Trophoblast cell (in vitro differentiated cells and primary cell): Measurements from ENCODE around the gene CEP85.

Experiments
- DNase-seq, 2 donors: peaks; one replicate each; pipeline ENCODE4 v3.0.0-alpha.2; 2016
- H2AFZ ChIP-seq: 2 replicates; pipeline ENCODE4 v1.6.1; 2013; ENCODE audit warnings: low read length, moderate library complexity, mild to moderate bottlenecking; ENCODE audit not compliant: insufficient read depth, poor library complexity
- H2AK5ac ChIP-seq: 2 replicates; pipeline ENCODE4 v1.6.1; 2013; ENCODE audit warnings: mild to moderate bottlenecking, low read length
- H2BK120ac ChIP-seq: 2 replicates; pipeline ENCODE4 v1.6.1; 2013; ENCODE audit warnings: low read length, mild to moderate bottlenecking, moderate library complexity; ENCODE audit not compliant: insufficient read depth, poor library complexity
- H2BK12ac ChIP-seq: 2 replicates; pipeline ENCODE4 v1.6.1; 2013; ENCODE audit warnings: mild to moderate bottlenecking, low read length, moderate library complexity
- H2BK5ac ChIP-seq: 2 replicates; pipeline ENCODE4 v1.6.1; 2013; ENCODE audit warnings: low read length, low read depth, moderate library complexity, mild to moderate bottlenecking; ENCODE audit not compliant: poor library complexity
- H3K14ac ChIP-seq: 2 replicates; pipeline ENCODE4 v1.6.1; 2013; ENCODE audit warnings: mild to moderate bottlenecking, low read length
- H3K18ac ChIP-seq: 2 replicates; pipeline ENCODE4 v1.6.1; 2013; ENCODE audit warnings: mild to moderate bottlenecking, low read length
- H3K23ac ChIP-seq: 2 replicates; pipeline ENCODE4 v1.6.1; 2013; ENCODE audit warnings: low read length
- H3K27ac ChIP-seq: 2 replicates; pipeline ENCODE4 v1.5.1; 2013; ENCODE audit warnings: low read depth, mild to moderate bottlenecking, inconsistent platforms, low read length, moderate library complexity
- H3K27me3 ChIP-seq: 2 replicates; pipeline ENCODE4 v1.6.1; 2013; ENCODE audit warnings: inconsistent platforms, mild to moderate bottlenecking, low read length, moderate library complexity; ENCODE audit not compliant: insufficient read depth
- H3K36me3 ChIP-seq, 2 experiments: 1 replicate in 1 of 2; 2 replicates in 1 of 2; pipeline ENCODE4 v1.6.1; 2013; ENCODE audit warnings: low read length in 2 of 2, mild to moderate bottlenecking in 2 of 2, moderate library complexity in 1 of 2; ENCODE audit not compliant: insufficient read depth in 2 of 2, control insufficient read depth in 1 of 2
- H3K4ac ChIP-seq: 2 replicates; pipeline ENCODE4 v1.6.1; 2013; ENCODE audit warnings: low read depth, mild to moderate bottlenecking, low read length, moderate library complexity
- H3K4me1 ChIP-seq, 2 experiments: 1 replicate in 1 of 2; 2 replicates in 1 of 2; pipeline ENCODE4 v1.6.1; 2013; ENCODE audit warnings: low read length in 2 of 2, mild to moderate bottlenecking in 2 of 2, moderate library complexity in 1 of 2; ENCODE audit not compliant: insufficient read depth in 2 of 2, control insufficient read depth in 1 of 2
- H3K4me2 ChIP-seq: 2 replicates; pipeline ENCODE4 v1.6.1; 2013; ENCODE audit warnings: inconsistent platforms, mild to moderate bottlenecking, low read length, moderate library complexity
- H3K4me3 ChIP-seq: 2 replicates; pipeline ENCODE4 v1.5.1; 2013; ENCODE audit warnings: mild to moderate bottlenecking, low read depth, low read length, inconsistent platforms
- H3K79me1 ChIP-seq: one replicate; pipeline ENCODE4 v1.6.1; 2013; ENCODE audit warnings: low read length
- H3K79me2 ChIP-seq: 2 replicates; pipeline ENCODE4 v1.6.1; 2013; ENCODE audit warnings: low read length, mild to moderate bottlenecking; ENCODE audit not compliant: control insufficient read depth, insufficient read depth, poor library complexity
- H3K9ac ChIP-seq: 2 replicates; pipeline ENCODE4 v1.6.1; 2013; ENCODE audit warnings: mild to moderate bottlenecking, low read length
- H3K9me3 ChIP-seq: 2 replicates; pipeline ENCODE4 v1.6.1; 2013; ENCODE audit warnings: low read depth, mild to moderate bottlenecking, control low read depth, inconsistent platforms, low read length; ENCODE audit not compliant: insufficient read depth
- H4K12ac ChIP-seq: 2 replicates; pipeline ENCODE4 v1.6.1; 2013; ENCODE audit warnings: low read depth, mild to moderate bottlenecking, low read length, moderate library complexity
- H4K8ac ChIP-seq: 2 replicates; pipeline ENCODE4 v1.6.1; 2013; ENCODE audit warnings: low read depth, mild to moderate bottlenecking, low read length, moderate library complexity
- H4K91ac ChIP-seq: one replicate; pipeline ENCODE4 v1.6.1; 2013; ENCODE audit warnings: low read depth, mild to moderate bottlenecking, low read length, moderate library complexity
- WGBS: extraction: QIAGEN DNeasy Blood & Tissue Kit; methylation state at CpG from one replicate; pipeline ENCODE4 v1.1.7; 2013; ENCODE audit warnings: missing lambda C conversion rate; ENCODE audit not compliant: insufficient read length, insufficient coverage; ENCODE audit errors: extremely low coverage; 5-methylcytosine and 5-hydroxymethylcytosine counted together

Gene CEP85

GRCh38 chr1:26215246-26215645, 18.8 kb upstream of the CEP85 start:
- no peak overlapping the region for H2AK5ac ChIP-seq
- no peak overlapping the region for H2BK12ac ChIP-seq
- H3K36me3 ChIP-seq, result no peaks in the 10 kb centered on the region
- DNase-seq, result no peak
- H4K12ac ChIP-seq, result no peak overlapping the region
- no peaks in the 10 kb centered on the region for H3K27me3 ChIP-seq
- no peak overlapping the region for H4K8ac ChIP-seq
- no peak overlapping the region for H4K91ac ChIP-seq
- H3K18ac ChIP-seq, result no peak overlapping the region
- no peak overlapping the region for H2BK120ac ChIP-seq
- no peak overlapping the region for H3K4ac ChIP-seq
- no peak overlapping the region for H3K27ac ChIP-seq
- H3K79me2 ChIP-seq, result no peaks in the 10 kb centered on the region
- no peak overlapping the region for H3K23ac ChIP-seq
- H3K14ac ChIP-seq, result no peak overlapping the region
- no peaks in the 10 kb centered on the region for H3K79me1 ChIP-seq
- no peak overlapping the region for H2BK5ac ChIP-seq
- no peaks in the 10 kb centered on the region for H3K4me1 ChIP-seq
- H3K9ac ChIP-seq, result no peak overlapping the region
- no peak overlapping the region for H3K4me2 ChIP-seq
- WGBS, result no CpG with 5 or more reads among the region's 3 CpGs
- H3K9me3 ChIP-seq, result no peaks in the 10 kb centered on the region
- H3K4me3 ChIP-seq, result no peak overlapping the region
- H2AFZ ChIP-seq, result no peak overlapping the region

GRCh38 chr1:26218906-26219494, 15.0 kb upstream of the CEP85 start:
- Histone ChIP-seq H2BK12ac (no peak overlapping the region), H3K4me2 (no peak overlapping the region), H4K12ac (no peak overlapping the region), H2BK120ac (no peak overlapping the region), H3K27me3 (no peaks in the 10 kb centered on the region), H3K79me1 (no peaks in the 10 kb centered on the region), H3K4ac (no peak overlapping the region), H3K23ac (no peak overlapping the region), H2AK5ac (no peak overlapping the region), H3K79me2 (no peaks in the 10 kb centered on the region), H3K27ac (no peak overlapping the region), H3K14ac (no peak overlapping the region), H3K9ac (no peak overlapping the region), H2BK5ac (no peak overlapping the region), H4K91ac (no peak overlapping the region), H3K36me3 (no peaks in the 10 kb centered on the region), H4K8ac (no peak overlapping the region), H3K18ac (no peak overlapping the region), H3K4me3 (no peak overlapping the region), H3K4me1 (peaks cover 0 to 2% of the 10 kb centered on the region in 2 experiments), H2AFZ (no peak overlapping the region), H3K9me3 (no peaks in the 10 kb centered on the region)
- no peak for DNase-seq
- no CpG with 5 or more reads among the region's 11 CpGs for WGBS

DNA sequence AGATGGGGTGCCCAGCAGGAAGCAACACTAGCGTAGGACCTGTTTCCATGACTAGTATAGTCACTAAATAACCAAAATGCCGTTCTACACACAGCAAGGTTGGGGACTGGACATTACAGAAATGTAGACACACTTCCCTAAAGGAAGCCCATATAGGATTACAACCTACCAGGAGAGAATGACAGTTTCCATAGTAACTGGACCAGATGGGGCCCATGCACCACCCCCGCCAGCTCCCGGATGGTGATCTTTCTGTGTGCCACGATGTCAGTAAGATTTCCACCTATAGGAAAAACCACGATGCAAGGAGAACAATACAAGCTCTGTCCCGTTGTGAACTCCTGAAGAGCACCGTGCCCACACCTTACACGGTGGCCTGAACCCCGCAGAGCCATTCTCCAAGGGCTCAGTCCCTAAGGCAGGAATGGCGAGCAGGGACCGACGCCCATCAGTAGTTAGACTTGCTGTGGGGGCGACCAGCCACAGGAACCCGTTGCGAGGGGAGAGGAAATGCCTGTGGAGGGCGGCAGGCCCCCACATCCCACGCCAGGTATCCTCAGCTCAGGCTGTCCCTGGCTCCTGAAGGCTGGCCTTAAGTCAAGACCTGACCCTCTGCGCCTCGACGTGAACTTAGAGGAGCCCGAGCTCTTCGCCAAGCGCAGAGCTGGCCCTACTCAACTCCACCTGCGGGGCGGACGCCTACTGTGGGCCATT, 13.6 kb upstream of the CEP85 start:
- Histone ChIP-seq H3K9me3 (peaks cover 3% of the 10 kb centered on the region), H4K8ac (no peak overlapping the region), H3K79me1 (no peaks in the 10 kb centered on the region), H3K36me3 (no peaks in the 10 kb centered on the region), H2BK120ac (no peak overlapping the region), H3K18ac (no peak overlapping the region), H3K4me2 (no peak overlapping the region), H4K12ac (no peak overlapping the region), H3K79me2 (no peaks in the 10 kb centered on the region), H3K27ac (no peak overlapping the region), H3K4me1 (peaks cover 3 to 5% of the 10 kb centered on the region in 2 experiments), H3K14ac (no peak overlapping the region), H2AFZ (no peak overlapping the region), H3K4me3 (no peak overlapping the region), H2AK5ac (no peak overlapping the region), H2BK5ac (no peak overlapping the region), H3K9ac (no peak overlapping the region), H3K23ac (no peak overlapping the region), H3K4ac (no peak overlapping the region), H2BK12ac (no peak overlapping the region), H3K27me3 (no peaks in the 10 kb centered on the region), H4K91ac (no peak overlapping the region)
- WGBS, result no CpG with 5 or more reads among the region's 27 CpGs
- DNase-seq, result no peak

DNA sequence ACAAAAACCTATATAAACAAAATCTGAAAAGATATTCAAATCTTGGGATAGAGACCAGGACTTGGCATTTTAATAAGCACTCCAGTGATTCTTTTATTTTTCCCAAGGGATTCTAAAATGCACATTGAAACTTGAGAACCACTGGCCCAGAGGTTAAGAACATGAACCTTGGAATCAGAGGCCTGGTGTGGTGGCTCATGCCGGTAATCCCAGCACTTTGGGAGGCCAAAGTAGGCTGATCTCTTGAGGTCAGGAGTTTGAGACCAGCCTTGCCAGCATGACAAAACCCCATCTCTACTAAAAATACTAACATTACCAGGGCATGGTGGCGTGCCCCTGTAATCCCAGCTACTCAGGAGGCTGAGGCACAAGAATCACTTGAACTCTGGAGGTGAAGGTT, 12.9 kb upstream of the CEP85 start:
- Histone ChIP-seq H2BK5ac (no peak overlapping the region), H2AFZ (no peak overlapping the region), H3K79me1 (no peaks in the 10 kb centered on the region), H4K12ac (no peak overlapping the region), H3K4me3 (no peak overlapping the region), H2AK5ac (no peak overlapping the region), H3K27ac (no peak overlapping the region), H4K91ac (no peak overlapping the region), H3K27me3 (no peaks in the 10 kb centered on the region), H3K14ac (no peak overlapping the region), H2BK12ac (no peak overlapping the region), H2BK120ac (no peak overlapping the region), H3K4me1 (peaks cover 8 to 9% of the 10 kb centered on the region in 2 experiments), H3K36me3 (no peaks in the 10 kb centered on the region), H3K18ac (no peak overlapping the region), H3K23ac (no peak overlapping the region), H3K4ac (no peak overlapping the region), H3K9me3 (peaks cover 3% of the 10 kb centered on the region), H3K79me2 (no peaks in the 10 kb centered on the region), H3K4me2 (no peak overlapping the region), H4K8ac (no peak overlapping the region), H3K9ac (no peak overlapping the region)
- no CpG with 5 or more reads among the region's 2 CpGs for WGBS
- no peak for DNase-seq
